SKM-1 (cell line): ENCODE data around the gene SYS1.
A peak's percentile ranks its signal among the peaks of the same experiment; 100 is the strongest.

Experiments
- DNase-seq: peaks from one replicate; lab custom pipeline; 2025; ENCODE audit not compliant: unreplicated experiment; lab: John Stamatoyannopoulos, UW

SYS1 gene

DNA sequence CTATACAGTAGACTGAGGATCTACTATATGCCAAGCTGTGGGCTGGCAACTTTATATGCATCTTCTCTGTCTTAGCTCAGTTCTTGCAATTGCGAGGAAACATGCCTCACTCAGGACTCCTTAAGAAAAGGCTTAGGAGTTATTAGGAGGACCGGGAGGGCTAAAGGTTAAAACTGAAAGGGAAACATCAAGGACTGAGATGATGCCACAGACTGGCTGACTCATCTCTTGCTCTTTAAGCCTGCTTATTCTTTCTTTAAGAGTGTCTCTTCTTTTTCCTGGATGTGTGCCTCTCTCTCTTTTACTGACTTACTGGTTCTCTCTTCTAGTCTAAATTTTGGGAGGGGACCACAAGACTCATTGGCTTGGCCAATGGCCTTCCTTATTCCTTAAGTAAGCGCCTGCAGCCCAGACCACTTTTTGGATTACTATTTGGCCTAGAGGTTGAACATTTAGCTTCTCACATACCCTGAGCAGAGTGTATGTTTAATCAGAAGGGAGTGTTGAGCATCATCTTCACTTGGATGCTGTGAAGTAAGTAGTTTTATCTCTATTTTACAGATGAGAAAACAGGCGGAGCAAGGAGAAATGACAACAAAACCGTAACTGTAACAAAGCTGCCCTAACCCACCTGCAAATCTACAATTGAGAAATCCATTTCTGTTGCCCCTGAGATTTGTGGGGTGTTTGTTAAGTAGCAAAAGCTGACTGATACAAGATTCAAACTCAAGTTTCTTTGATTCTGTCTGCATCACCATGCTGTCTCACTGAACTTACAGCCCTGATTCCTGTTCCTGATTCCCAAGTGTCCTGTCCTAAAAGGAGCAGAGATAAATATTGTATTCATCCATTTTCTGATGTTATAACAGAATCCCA is 7.5 kb upstream of the SYS1 start:
- no peak for DNase-seq

- DNase-seq = no peak
These were observed 4.5 kb upstream of the SYS1 start for GRCh38 chr20:45358282-45359068.

- no peak for DNase-seq
These were observed 3.9 kb upstream of the SYS1 start for GRCh38 chr20:45359069-45359405.

- DNase-seq = no peak
These were observed 3.4 kb upstream of the SYS1 start for GRCh38 chr20:45359406-45360148.

DNA sequence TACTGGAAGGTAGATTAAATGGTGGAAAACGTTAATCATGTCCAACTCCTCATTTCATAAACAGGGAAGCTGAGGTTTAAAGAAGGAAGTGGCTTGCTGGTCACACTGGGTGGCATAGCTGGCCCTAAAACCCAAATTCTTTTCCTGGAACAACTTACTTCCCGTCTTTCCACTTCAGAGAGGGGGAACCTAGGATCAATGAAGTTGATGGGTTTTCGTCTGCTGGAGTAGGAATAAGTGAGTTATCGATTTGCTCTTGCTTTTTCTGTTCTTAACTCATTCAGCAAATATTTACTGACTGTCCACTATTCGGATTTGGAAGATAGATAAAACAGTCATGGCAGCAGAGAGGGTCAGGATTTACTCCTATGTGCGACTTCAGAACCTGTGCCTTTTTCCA is 1.2 kb upstream of the SYS1 start:
- peak; percentile 12 for DNase-seq

GRCh38 chr20:45363611-45364492 is 896 bp downstream of the SYS1 start:
- DNase-seq = no peak

DNA sequence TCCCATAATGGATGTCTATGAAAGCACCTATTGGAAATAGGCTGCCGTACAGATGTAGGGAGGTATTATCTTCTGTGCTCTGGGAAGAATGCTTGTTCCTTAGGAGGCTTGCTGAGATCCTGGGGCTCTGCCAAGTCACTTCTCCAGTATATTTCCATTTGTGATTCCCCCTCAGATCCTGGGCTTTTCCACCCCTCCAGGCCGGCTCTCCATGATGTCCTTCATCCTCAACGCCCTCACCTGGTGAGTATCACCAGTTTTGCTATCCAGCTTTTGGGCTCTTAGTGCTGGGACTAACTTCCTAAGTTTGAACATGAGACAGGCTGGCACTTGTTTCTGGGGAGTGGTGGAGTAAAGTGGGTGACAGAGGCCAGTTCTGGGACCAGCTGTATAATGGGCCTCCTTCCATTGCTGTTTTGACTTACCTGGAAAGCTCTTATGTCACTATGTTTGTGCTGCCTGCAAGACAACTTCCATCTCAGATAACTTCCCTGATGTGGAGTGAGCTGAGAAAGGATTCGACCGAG is 2.6 kb downstream of the SYS1 start:
- DNase-seq = no peak

DNA sequence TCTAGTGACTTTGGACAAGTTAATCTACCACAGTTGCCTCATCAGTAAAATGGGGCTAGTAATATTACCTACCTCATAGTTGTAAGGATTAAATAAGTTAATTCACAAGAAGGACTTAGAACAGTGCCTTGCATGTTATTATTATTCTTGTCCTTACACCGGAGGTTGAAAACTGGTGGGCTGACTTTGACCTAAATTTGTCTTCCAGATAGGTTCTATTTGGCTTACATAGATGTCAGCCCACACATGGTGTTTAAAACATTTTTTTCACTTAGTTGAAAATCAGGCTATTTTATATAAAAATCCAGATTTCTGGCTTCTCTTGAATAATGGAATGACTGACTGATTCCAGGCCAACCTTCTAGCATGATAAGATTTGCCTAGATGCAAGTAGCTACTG is 3.2 kb downstream of the SYS1 start:
- DNase-seq = no peak

DNA sequence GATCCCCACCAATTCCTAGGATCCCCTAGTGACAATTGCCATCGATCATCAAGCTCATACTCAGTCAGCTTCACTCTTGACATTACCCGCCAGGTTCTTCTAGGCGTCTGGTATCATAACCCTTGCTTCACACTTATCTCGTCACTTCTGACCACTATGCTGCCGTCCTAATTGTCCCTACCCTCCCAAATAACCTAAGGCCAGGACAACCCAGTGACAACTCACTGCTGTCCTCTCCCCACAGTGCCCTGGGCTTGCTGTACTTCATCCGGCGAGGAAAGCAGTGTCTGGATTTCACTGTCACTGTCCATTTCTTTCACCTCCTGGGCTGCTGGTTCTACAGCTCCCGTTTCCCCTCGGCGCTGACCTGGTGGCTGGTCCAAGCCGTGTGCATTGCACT is 3.7 kb downstream of the SYS1 start:
- DNase-seq = no peak

- no peak for DNase-seq
These were observed 4.2 kb downstream of the SYS1 start for GRCh38 chr20:45367126-45367525.

GRCh38 chr20:45368221-45368980 is 5.4 kb downstream of the SYS1 start:
- peak; percentile 74 for DNase-seq

DNA sequence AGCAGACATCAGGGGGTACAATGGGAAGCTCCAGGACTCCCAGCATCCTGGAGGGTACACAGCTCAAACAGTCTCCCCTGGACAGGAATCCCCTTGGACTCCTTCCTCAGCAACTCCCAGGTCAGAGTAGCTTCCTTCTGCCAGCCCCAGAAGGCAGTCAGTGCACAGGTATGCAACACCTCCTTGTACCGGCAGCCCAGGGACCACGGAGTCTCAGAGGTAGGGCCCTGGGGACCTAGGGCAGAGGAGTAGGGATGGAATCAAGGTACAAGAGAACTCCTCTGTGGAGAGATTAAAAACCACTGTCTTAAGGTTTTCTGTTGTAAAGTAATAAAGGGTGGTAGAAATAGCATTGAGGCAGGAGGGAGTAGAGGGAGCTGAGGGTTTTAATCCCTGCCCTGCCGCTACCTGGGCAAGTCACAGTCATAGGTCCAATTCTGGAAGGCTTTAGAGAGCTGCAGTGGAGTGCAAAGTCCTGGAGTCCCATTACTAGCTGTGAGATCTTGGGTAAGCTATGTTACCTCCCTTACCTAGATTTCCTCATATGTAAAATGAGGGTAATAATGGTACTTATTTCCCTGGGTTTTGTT is 7.7 kb downstream of the SYS1 start:
- no peak for DNase-seq

GRCh38 chr20:45372241-45372640 is 9.3 kb downstream of the SYS1 start:
- no peak for DNase-seq

- no peak for DNase-seq
These were observed 9.8 kb downstream of the SYS1 start for GRCh38 chr20:45372646-45373352.

DNA sequence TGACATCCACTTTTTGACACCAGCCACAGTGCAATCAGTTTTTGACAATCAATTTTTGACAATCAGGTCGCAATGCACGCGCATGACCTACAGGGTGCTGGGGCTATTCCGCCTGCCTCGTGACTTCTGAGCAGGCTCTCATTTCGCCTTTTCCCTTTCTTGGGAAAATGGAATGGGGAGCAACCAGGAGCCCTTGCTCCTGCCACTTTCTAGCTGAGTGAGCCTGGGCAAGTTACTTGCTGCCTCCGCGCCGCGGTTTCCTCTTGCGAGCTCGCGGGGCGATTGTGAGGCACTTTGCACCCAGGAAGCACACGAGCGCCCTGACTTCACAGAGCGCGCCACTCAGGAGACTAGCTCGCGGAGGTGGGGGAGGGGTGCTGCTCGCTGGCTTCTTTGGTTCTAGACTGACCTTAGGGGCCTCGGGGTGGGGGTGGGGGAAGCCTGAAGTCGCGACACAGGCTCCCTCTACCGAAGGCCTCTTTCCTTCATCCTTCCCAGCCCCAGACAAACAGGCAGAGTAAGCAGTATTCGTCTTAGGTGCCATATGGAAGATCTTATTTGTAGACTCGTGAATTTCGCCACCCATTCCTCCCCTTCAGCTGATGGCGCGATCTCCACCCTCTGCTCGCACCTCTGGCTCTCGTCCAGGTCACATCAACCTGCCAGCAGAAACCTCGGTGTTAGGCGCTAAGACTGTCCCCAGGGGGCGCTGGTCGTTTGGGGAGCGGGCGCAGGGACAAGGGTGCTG is 10.6 kb downstream of the SYS1 start:
- DNase-seq = peak; percentile 15

DNA sequence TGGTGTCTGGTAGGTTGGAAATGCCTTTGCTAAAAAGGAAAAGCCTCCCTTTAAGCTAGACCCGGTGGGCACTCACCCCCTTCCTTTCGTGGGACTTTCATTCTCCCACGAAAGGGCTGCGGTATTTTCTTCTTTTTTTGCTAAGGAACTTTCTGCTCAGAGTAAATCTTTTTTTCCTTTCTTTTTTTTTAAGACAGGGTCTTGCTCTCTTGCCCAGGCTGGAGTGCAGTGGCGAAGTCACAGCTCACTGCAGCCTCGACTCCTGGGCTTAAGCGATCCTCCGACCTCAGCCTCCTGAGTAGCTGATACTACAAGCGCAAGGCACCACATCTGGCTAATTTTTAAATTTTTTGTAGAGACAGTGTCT is 11.1 kb downstream of the SYS1 start:
- no peak for DNase-seq

GRCh38 chr20:45374966-45375365 is 12.0 kb downstream of the SYS1 start:
- DNase-seq = no peak

GRCh38 chr20:45377269-45377668 is 14.3 kb downstream of the SYS1 start:
- DNase-seq = no peak
